ENCODE results near the gene GALNT1. TPM values are rescaled to one million over a fixed set of nuclear protein-coding genes. Genes with fewer than 3 reads are reported as not detected.
A peak's percentile ranks its signal among the peaks of the same experiment; 100 is the strongest.

Gene GALNT1
- total RNA-seq, result 100 to 1,000 TPM in 1 of 4 donors, 10 to 100 TPM in 3; 47.6 to 129 (median 73.5) TPM

- intact Hi-C loops (cut with DNase I), result no loop called here
- no peak for DNase-seq
- Histone ChIP-seq H3K36me3 (no peaks in the 10 kb centered on the region), H3K9me3 (no peaks in the 10 kb centered on the region), H3K4me3 (peak within 1 kb of the TSS; percentile 69 to 94 (median 87)), H3K4me1 (peaks cover 5 to 30% (median 13%) of the 10 kb centered on the region in 3 donors), H3K27me3 (no peaks in the 10 kb centered on the region), H3K27ac (peak within 1 kb of the TSS; percentile 82 to 97 (median 96))
- TF ChIP-seq CTCF (IDR thresholded peaks at IDR 0.05), result no peak
- TF ChIP-seq POLR2A (IDR thresholded peaks at IDR 0.05), result no peak
- no CpG with 5 or more reads among the region's 74 CpGs for WGBS, 2 donors
Measured at GRCh38 chr18:35581546-35581897, at the start of gene GALNT1. Gene GALNT1 (plus strand): TSS chr18:35581740. CDS start chr18:35654663, 72,923 bp downstream.

- Histone ChIP-seq H3K9me3 (peaks cover 0 to under 1% (median 0%) of the 10 kb centered on the region in 3 donors), H3K4me3 (no peak overlapping the region), H3K27ac (no peak overlapping the region), H3K27me3 (no peaks in the 10 kb centered on the region), H3K4me1 (no peaks in the 10 kb centered on the region), H3K36me3 (no peaks in the 10 kb centered on the region)
- WGBS, 2 donors, result 91 to 93% methylated on average over 2 of the region's 2 CpGs
- intact Hi-C loops (cut with DNase I), result no loop called here
- TF ChIP-seq CTCF (IDR thresholded peaks at IDR 0.05) (no peak), POLR2A (IDR thresholded peaks at IDR 0.05) (no peak)
- DNase-seq, result no peak
Measured at GRCh38 chr18:35533916-35534405, 47.6 kb upstream of the GALNT1 start.

GRCh38 chr18:35535297-35535696, 46.2 kb upstream of the GALNT1 start:
- Histone ChIP-seq H3K36me3 (no peaks in the 10 kb centered on the region), H3K4me1 (no peaks in the 10 kb centered on the region), H3K27ac (no peak overlapping the region), H3K4me3 (no peak overlapping the region), H3K9me3 (peaks cover 0 to 5% (median 0%) of the 10 kb centered on the region in 3 donors), H3K27me3 (no peaks in the 10 kb centered on the region)
- no peak for DNase-seq
- no peak for TF ChIP-seq POLR2A (IDR thresholded peaks at IDR 0.05)
- TF ChIP-seq CTCF (IDR thresholded peaks at IDR 0.05), result no peak
- 93 to 100% methylated on average over 1 of the region's 1 CpG for WGBS, 2 donors
- intact Hi-C loops (cut with DNase I), result no loop called here

- TF ChIP-seq POLR2A (IDR thresholded peaks at IDR 0.05) (no peak), CTCF (IDR thresholded peaks at IDR 0.05) (no peak)
- H3K27me3 ChIP-seq, result no peaks in the 10 kb centered on the region
- no peaks in the 10 kb centered on the region for H3K36me3 ChIP-seq
- no peak overlapping the region for H3K4me3 ChIP-seq
- H3K9me3 ChIP-seq, result peaks cover 0 to 5% (median 0%) of the 10 kb centered on the region in 3 donors
- H3K27ac ChIP-seq, result no peak overlapping the region
- DNase-seq, result no peak
- no peaks in the 10 kb centered on the region for H3K4me1 ChIP-seq
- intact Hi-C loops (cut with DNase I), result no loop called here
Measured at GRCh38 chr18:35542356-35542755, 39.2 kb upstream of the GALNT1 start.

GRCh38 chr18:35547008-35547605, 34.4 kb upstream of the GALNT1 start:
- WGBS, 2 donors, result 66 to 72% methylated on average over 2 of the region's 2 CpGs

More at GRCh38 chr18:35547008-35547605, 34.4 kb upstream of the GALNT1 start:
- no peak for DNase-seq
- no peaks in the 10 kb centered on the region for H3K36me3 ChIP-seq
- H3K9me3 ChIP-seq, result no peaks in the 10 kb centered on the region
- no peaks in the 10 kb centered on the region for H3K4me1 ChIP-seq
- H3K27ac ChIP-seq, result no peak overlapping the region
- no peak for TF ChIP-seq CTCF (IDR thresholded peaks at IDR 0.05)
- no peak for TF ChIP-seq POLR2A (IDR thresholded peaks at IDR 0.05)
- no peak overlapping the region for H3K4me3 ChIP-seq
- intact Hi-C loops (cut with DNase I), result no loop called here
- H3K27me3 ChIP-seq, result no peaks in the 10 kb centered on the region

Measured in esophagus squamous epithelium (tissue), 5 donors.